Prostate gland (tissue), 2 donors: Measurements from ENCODE around the gene TOX3. TPM values are rescaled to one million over a fixed set of nuclear protein-coding genes. Genes with fewer than 3 reads are reported as not detected.

Experiments used
- DNase-seq: peaks from one replicate; pipeline ENCODE4 v3.0.0-alpha.2; 2019; ENCODE audit warnings: low spot score
- H3K27ac ChIP-seq, 2 donors: fragments of 200-600 bp; sonication (generic); 2 replicates each; pipeline ENCODE4 v1.5.1; 2017 to 2019
- H3K27me3 ChIP-seq: fragments of 200-600 bp; sonication (generic); replicated peaks from 2 replicates; pipeline ENCODE4 v1.5.1; 2019; ENCODE audit not compliant: insufficient read depth
- H3K36me3 ChIP-seq, 2 donors: fragments of 200-600 bp; sonication (generic); 1 replicate in 1 of 2; 2 replicates in 1 of 2; pipeline versions ENCODE4 v1.5.1 to v1.8.1; 2017 to 2019
- H3K4me1 ChIP-seq: fragments of 200-600 bp; sonication (generic); replicated peaks from 2 replicates; pipeline ENCODE4 v1.5.1; 2019
- H3K4me3 ChIP-seq, 2 donors: fragments of 200-600 bp; sonication (generic); 2 replicates each; pipeline ENCODE4 v1.5.1; 2017 to 2019
- H3K9me3 ChIP-seq: fragments of 200-600 bp; sonication (generic); 2 replicates; pipeline ENCODE4 v1.5.1; 2017
- CTCF ChIP-seq, 4 experiments: fragments of 200-600 bp in 2 of 4; fragments of 450-650 bp in 2 of 4; sonication (generic) in 2 of 4; IDR thresholded peaks; 1 replicate in 3 of 4; 2 replicates in 1 of 4; pipeline ENCODE4 v1.5.1; 2016 to 2019; ENCODE audit warnings: antibody characterized with exemption in 4 of 4, mild to moderate bottlenecking in 2 of 4, moderate library complexity in 2 of 4
- POLR2A ChIP-seq: fragments of 450-650 bp; IDR thresholded peaks from one replicate; pipeline ENCODE4 v1.6.1; 2016; ENCODE audit warnings: antibody characterized with exemption, mild to moderate bottlenecking
- POLR2AphosphoS5 ChIP-seq: sonication (generic); formaldehyde crosslinking; IDR thresholded peaks from one replicate; pipeline ENCODE4 v1.6.1; 2017; ENCODE audit warnings: antibody characterized with exemption
- WGBS: methylation state at CpG from one replicate; pipeline ENCODE4 v1.1.5; 2018; 5-methylcytosine and 5-hydroxymethylcytosine counted together
- intact Hi-C: fragments of 100-400 bp; cut with DNase I; formaldehyde crosslinking; loops from one replicate; pipeline ENCODE4 v1.14.2; 2022
- total RNA-seq, 2 donors: library from RNA; depleted of rRNA; stranded (reverse); fragments of >200 nt; gene quantifications; one replicate each; pipeline ENCODE4 v1.1.0, GENCODE V29; 2016

The TOX3 gene
- total RNA-seq, 2 donors from 2014 or later, result 0.57 to 1.7 TPM

- no peak for DNase-seq
- intact Hi-C loops, result no loop called here
- H3K27me3 ChIP-seq, result no peaks in the 10 kb centered on the region
- H3K4me1 ChIP-seq, result no peaks in the 10 kb centered on the region
- no peak overlapping the region for H3K4me3 ChIP-seq
- TF ChIP-seq POLR2A (no peak), CTCF (IDR thresholded peaks at IDR 0.05) (no peak), POLR2AphosphoS5 (no peak)
- no peaks in the 10 kb centered on the region for H3K36me3 ChIP-seq
- H3K9me3 ChIP-seq, result no peaks in the 10 kb centered on the region
- H3K27ac ChIP-seq, result no peak overlapping the region
- 59% methylated on average over 1 of the region's 1 CpG for WGBS
Measured at GRCh38 chr16:52422307-52422706, 124.6 kb downstream of the TOX3 start.

- H3K27me3 ChIP-seq, result no peaks in the 10 kb centered on the region
- no peaks in the 10 kb centered on the region for H3K9me3 ChIP-seq
- no peak overlapping the region for H3K27ac ChIP-seq
- H3K36me3 ChIP-seq, result no peaks in the 10 kb centered on the region
- TF ChIP-seq CTCF (IDR thresholded peaks at IDR 0.05) (no peak), POLR2AphosphoS5 (no peak), POLR2A (no peak)
- WGBS, result 52% methylated on average over 3 of the region's 3 CpGs
- H3K4me1 ChIP-seq, result no peaks in the 10 kb centered on the region
- intact Hi-C loops, result no loop called here
- no peak overlapping the region for H3K4me3 ChIP-seq
- DNase-seq, result no peak
Measured at GRCh38 chr16:52418201-52418600, 128.7 kb downstream of the TOX3 start.

GRCh38 chr16:52416888-52417287 lies 130.1 kb downstream of the TOX3 start:
- Histone ChIP-seq H3K4me3 (no peak overlapping the region), H3K9me3 (no peaks in the 10 kb centered on the region), H3K36me3 (no peaks in the 10 kb centered on the region), H3K27me3 (no peaks in the 10 kb centered on the region), H3K4me1 (no peaks in the 10 kb centered on the region), H3K27ac (no peak overlapping the region)
- intact Hi-C loops, result no loop called here
- 37% methylated on average over 1 of the region's 1 CpG for WGBS
- no peak for DNase-seq
- no peak for TF ChIP-seq CTCF (IDR thresholded peaks at IDR 0.05)

GRCh38 chr16:52411011-52411410 lies 135.9 kb downstream of the TOX3 start:
- DNase-seq, result no peak
- TF ChIP-seq CTCF (IDR thresholded peaks at IDR 0.05) (no peak), POLR2AphosphoS5 (no peak), POLR2A (no peak)
- H3K9me3 ChIP-seq, result no peaks in the 10 kb centered on the region
- H3K4me3 ChIP-seq, result no peak overlapping the region
- no peaks in the 10 kb centered on the region for H3K36me3 ChIP-seq
- H3K27me3 ChIP-seq, result no peaks in the 10 kb centered on the region
- intact Hi-C loops, result no loop called here
- 87% methylated on average over 3 of the region's 3 CpGs for WGBS
- no peaks in the 10 kb centered on the region for H3K4me1 ChIP-seq
- no peak overlapping the region for H3K27ac ChIP-seq

GRCh38 chr16:52408191-52408845 lies 138.6 kb downstream of the TOX3 start:
- TF ChIP-seq CTCF (IDR thresholded peaks at IDR 0.05) (no peak), POLR2A (no peak), POLR2AphosphoS5 (no peak)
- Histone ChIP-seq H3K9me3 (no peaks in the 10 kb centered on the region), H3K27me3 (no peaks in the 10 kb centered on the region), H3K36me3 (no peaks in the 10 kb centered on the region), H3K4me1 (no peaks in the 10 kb centered on the region), H3K4me3 (no peak overlapping the region), H3K27ac (no peak overlapping the region)
- intact Hi-C loops, result no loop called here
- 78% methylated on average over 1 of the region's 1 CpG for WGBS
- no peak for DNase-seq
